Measurements from ENCODE around the gene RXFP3.

Gene RXFP3

GRCh38 chr5:33925278-33925677 is 10.9 kb upstream of the RXFP3 start:
- no peak for TF ChIP-seq CTCF (conservative IDR thresholded peaks at IDR 0.05; ENCODE audit: low read depth, low read length)
- no peak for DNase-seq (ENCODE audit: low read depth)

GRCh38 chr5:33927685-33928084 is 8.5 kb upstream of the RXFP3 start:
- peak; percentile 15 for DNase-seq (ENCODE audit: low read depth)
- H3K4me3 ChIP-seq (ENCODE audit: low read depth, low read length): no peak overlapping the region
- no peak for TF ChIP-seq CTCF (conservative IDR thresholded peaks at IDR 0.05; ENCODE audit: low read depth, low read length)

More at GRCh38 chr5:33925278-33925677, 10.9 kb upstream of the RXFP3 start:
- H3K4me3 ChIP-seq (ENCODE audit: low read depth, low read length): no peak overlapping the region

GRCh38 chr5:33928283-33928682 is 7.9 kb upstream of the RXFP3 start:
- no peak for TF ChIP-seq CTCF (conservative IDR thresholded peaks at IDR 0.05; ENCODE audit: low read depth, low read length)
- DNase-seq (ENCODE audit: low read depth): no peak
- no peak overlapping the region for H3K4me3 ChIP-seq (ENCODE audit: low read depth, low read length)

GRCh38 chr5:33929925-33930690 is 6.1 kb upstream of the RXFP3 start:
- DNase-seq (ENCODE audit: low read depth): no peak
- TF ChIP-seq CTCF (conservative IDR thresholded peaks at IDR 0.05; ENCODE audit: low read depth, low read length): no peak

GRCh38 chr5:33931136-33931535 is 5.0 kb upstream of the RXFP3 start:
- DNase-seq (ENCODE audit: low read depth): no peak
- H3K4me3 ChIP-seq (ENCODE audit: low read depth, low read length): no peak overlapping the region
- TF ChIP-seq CTCF (conservative IDR thresholded peaks at IDR 0.05; ENCODE audit: low read depth, low read length): no peak

More at GRCh38 chr5:33929925-33930690, 6.1 kb upstream of the RXFP3 start:
- no peak overlapping the region for H3K4me3 ChIP-seq (ENCODE audit: low read depth, low read length)

GRCh38 chr5:33933723-33934169 is 2.4 kb upstream of the RXFP3 start:
- H3K4me3 ChIP-seq (ENCODE audit: low read depth, low read length): no peak overlapping the region
- DNase-seq (ENCODE audit: low read depth): no peak
- TF ChIP-seq CTCF (conservative IDR thresholded peaks at IDR 0.05; ENCODE audit: low read depth, low read length): no peak

- no peak for TF ChIP-seq CTCF (conservative IDR thresholded peaks at IDR 0.05; ENCODE audit: low read depth, low read length)
- H3K4me3 ChIP-seq (ENCODE audit: low read depth, low read length): no peak overlapping the region
- DNase-seq (ENCODE audit: low read depth): peak; percentile 54
Observed at GRCh38 chr5:33934176-33934575, 2.0 kb upstream of the RXFP3 start.
